Osteocyte (in vitro differentiated cells): ENCODE measurements around the gene LYZL4. TPM values are rescaled to one million over a fixed set of nuclear protein-coding genes. Genes with fewer than 3 reads are reported as not detected.
A peak's percentile ranks its signal among the peaks of the same experiment; 100 is the strongest.

Experiments used
- DNase-seq: peaks from one replicate; pipeline ENCODE4 v3.0.0; 2021; ENCODE audit warnings: mixed read lengths; ENCODE audit not compliant: unreplicated experiment; ENCODE audit errors: extremely low spot score
- H3K27ac Mint-ChIP-seq: one replicate; pipeline ENCODE4 v1.8.0; 2021; ENCODE audit warnings: mild to moderate bottlenecking, mixed read lengths; ENCODE audit not compliant: unreplicated experiment
- H3K27me3 Mint-ChIP-seq: one replicate; pipeline ENCODE4 v1.8.0; 2021; ENCODE audit warnings: mixed read lengths; ENCODE audit not compliant: unreplicated experiment
- H3K36me3 Mint-ChIP-seq: one replicate; pipeline ENCODE4 v1.8.0; 2021; ENCODE audit warnings: mixed read lengths; ENCODE audit not compliant: unreplicated experiment
- H3K4me1 Mint-ChIP-seq: one replicate; pipeline ENCODE4 v1.8.0; 2021; ENCODE audit warnings: mixed read lengths; ENCODE audit not compliant: unreplicated experiment
- H3K4me3 Mint-ChIP-seq: one replicate; pipeline ENCODE4 v1.8.0; 2021; ENCODE audit warnings: mild to moderate bottlenecking, moderate library complexity, mixed read lengths; ENCODE audit not compliant: unreplicated experiment
- H3K9me3 Mint-ChIP-seq: one replicate; pipeline ENCODE4 v1.8.0; 2021; ENCODE audit warnings: mixed read lengths; ENCODE audit not compliant: unreplicated experiment
- CTCF ChIP-seq: fragments of 200-600 bp; sonication (generic); IDR thresholded peaks from 2 replicates; pipeline ENCODE4 v1.5.0; 2021; ENCODE audit warnings: antibody characterized with exemption, mild to moderate bottlenecking, moderate library complexity
- long read RNA-seq: library from polyadenylated mRNA; unstranded; transcript quantifications from one replicate; pipeline ENCODE4 v2.0.0, GENCODE V29; 2021
- total RNA-seq: library from RNA; stranded (reverse); gene quantifications from 2 replicates; pipeline ENCODE4 v1.2.1, GENCODE V29; 2021

LYZL4 gene, protein sequence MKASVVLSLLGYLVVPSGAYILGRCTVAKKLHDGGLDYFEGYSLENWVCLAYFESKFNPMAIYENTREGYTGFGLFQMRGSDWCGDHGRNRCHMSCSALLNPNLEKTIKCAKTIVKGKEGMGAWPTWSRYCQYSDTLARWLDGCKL
- total RNA-seq: not detected in 2 replicates
- long read RNA-seq: 0 reads

DNA sequence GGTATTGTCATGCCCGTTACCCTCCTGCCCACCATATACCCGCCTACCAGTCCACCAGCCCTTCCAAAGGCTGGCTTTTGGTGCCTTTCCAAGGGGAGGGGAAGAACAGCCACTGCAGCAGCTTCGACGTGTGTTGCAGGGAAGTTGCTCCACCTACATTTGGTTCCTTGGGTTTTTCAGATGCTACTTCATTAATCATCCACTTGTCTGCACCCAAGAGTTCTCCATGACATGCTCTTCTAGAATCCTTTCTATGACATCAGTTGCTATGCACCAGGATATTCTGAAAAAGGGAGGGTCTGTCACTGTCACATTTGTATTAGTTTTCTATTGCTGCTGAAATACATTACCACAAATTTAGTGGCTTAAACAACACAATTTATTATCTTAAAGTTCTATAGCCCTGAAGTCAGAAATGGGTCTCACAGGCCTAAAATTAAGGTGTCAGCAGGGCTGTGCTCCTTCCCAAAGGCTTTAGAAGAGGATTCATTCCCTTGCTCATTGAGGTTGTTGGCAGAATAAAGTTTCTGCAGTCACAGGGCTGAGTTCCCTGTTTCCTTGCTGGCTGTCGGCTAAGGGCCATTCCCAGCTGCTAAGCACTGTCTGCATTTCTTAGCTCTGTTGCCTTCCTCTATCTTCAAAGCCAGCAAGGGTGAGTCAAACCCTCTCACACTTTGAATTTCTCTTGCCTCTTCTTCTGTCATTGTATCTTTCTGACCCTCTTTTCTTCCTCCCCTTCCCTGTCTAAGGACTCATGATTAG is at the start of gene LYZL4:
Gene LYZL4, minus strand, starts transcription at position 241 of the 762 bp plus-strand sequence. CDS start 3,359 bp downstream, outside the sequence.
- Mint-ChIP-seq H3K27ac (no peak within 1 kb of the TSS), H3K27me3 (peaks cover 17% of the 10 kb centered on the region), H3K9me3 (no peaks in the 10 kb centered on the region), H3K4me1 (no peaks in the 10 kb centered on the region), H3K36me3 (no peaks in the 10 kb centered on the region), H3K4me3 (no peak within 1 kb of the TSS)
- DNase-seq: no peak
- no peak for TF ChIP-seq CTCF

GRCh38 chr3:42459151-42459550 is 48.7 kb upstream of the LYZL4 start:
- no peak for DNase-seq
- no peaks in the 10 kb centered on the region for H3K4me1 Mint-ChIP-seq
- no peaks in the 10 kb centered on the region for H3K9me3 Mint-ChIP-seq
- no peak overlapping the region for H3K27ac Mint-ChIP-seq
- no peak overlapping the region for H3K4me3 Mint-ChIP-seq
- TF ChIP-seq CTCF: no peak
- peaks cover 36% of the 10 kb centered on the region for H3K27me3 Mint-ChIP-seq
- H3K36me3 Mint-ChIP-seq: no peaks in the 10 kb centered on the region

DNA sequence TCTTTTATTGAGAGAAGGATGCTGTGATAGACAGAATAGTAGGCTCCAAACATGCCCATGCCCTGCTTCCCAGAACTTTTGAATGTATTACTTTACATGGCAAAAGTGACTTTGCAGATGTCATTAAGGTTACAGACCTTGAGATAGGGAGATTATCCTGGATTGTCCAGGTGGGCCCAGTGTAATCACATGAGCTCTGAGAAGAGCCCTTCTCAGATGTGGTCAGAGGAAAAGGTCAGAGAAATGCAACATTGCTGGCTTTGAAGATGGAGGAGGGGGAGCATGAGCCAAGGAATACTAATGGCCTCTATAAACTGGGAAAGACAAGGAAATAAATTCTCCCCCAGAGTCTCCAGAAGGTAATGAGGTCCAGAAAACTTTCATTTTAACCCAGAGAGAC is 45.8 kb upstream of the LYZL4 start:
- Mint-ChIP-seq H3K27me3 (peaks cover 36% of the 10 kb centered on the region), H3K27ac (no peak overlapping the region), H3K36me3 (no peaks in the 10 kb centered on the region), H3K4me1 (peaks cover 5% of the 10 kb centered on the region), H3K4me3 (no peak overlapping the region), H3K9me3 (no peaks in the 10 kb centered on the region)
- TF ChIP-seq CTCF: no peak
- DNase-seq: peak; percentile 5

DNA sequence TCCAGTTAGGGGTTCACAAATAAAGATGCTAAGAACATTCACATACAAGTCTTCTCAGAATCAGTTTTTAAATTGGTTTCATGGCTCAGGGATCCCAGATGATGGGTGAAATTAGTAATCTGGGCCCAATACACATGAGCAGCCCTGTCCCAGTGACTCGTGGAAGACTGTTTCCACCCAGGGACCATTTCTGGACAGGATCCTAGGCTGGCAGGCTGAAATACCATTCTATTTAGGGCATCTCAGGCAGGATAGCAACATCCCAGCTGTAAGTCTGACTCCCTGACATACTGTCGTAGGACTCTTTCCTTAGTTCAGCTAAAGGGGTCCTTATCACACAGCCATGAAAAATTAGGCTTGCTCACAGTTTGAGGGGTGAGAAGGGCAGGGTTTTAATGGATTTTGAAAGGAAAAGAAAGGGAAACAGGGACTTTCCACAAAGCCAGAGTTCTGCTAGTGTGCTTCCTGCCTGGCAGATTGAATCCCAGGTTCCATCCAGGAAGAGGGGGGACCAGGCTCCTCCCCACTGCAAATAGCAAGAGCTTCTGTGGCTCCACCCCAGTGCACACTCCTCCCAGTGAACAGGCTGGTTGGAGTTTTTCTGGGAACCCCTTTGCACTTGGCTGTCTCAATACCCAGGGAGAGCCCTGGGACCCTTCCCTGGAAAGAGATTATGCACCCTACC is 41.3 kb upstream of the LYZL4 start:
- no peaks in the 10 kb centered on the region for H3K9me3 Mint-ChIP-seq
- DNase-seq: peak; percentile 53
- H3K4me3 Mint-ChIP-seq: no peak overlapping the region
- peaks cover 20% of the 10 kb centered on the region for H3K27me3 Mint-ChIP-seq
- H3K27ac Mint-ChIP-seq: peak overlapping the region; percentile 4
- no peaks in the 10 kb centered on the region for H3K36me3 Mint-ChIP-seq
- no peak for TF ChIP-seq CTCF
- H3K4me1 Mint-ChIP-seq: peaks cover 7% of the 10 kb centered on the region

GRCh38 chr3:42451116-42451515 is 40.7 kb upstream of the LYZL4 start:
- no peak overlapping the region for H3K4me3 Mint-ChIP-seq
- no peaks in the 10 kb centered on the region for H3K36me3 Mint-ChIP-seq
- H3K9me3 Mint-ChIP-seq: no peaks in the 10 kb centered on the region
- H3K4me1 Mint-ChIP-seq: peaks cover 7% of the 10 kb centered on the region
- TF ChIP-seq CTCF: no peak
- no peak for DNase-seq
- no peak overlapping the region for H3K27ac Mint-ChIP-seq
- peaks cover 16% of the 10 kb centered on the region for H3K27me3 Mint-ChIP-seq
